ENCODE measurements around the gene TGFBR3L. TPM values are rescaled to one million over a fixed set of nuclear protein-coding genes. Genes with fewer than 3 reads are reported as not detected.

The TGFBR3L gene
- total RNA-seq, 4 donors from 2014 or later, result not detected

DNA sequence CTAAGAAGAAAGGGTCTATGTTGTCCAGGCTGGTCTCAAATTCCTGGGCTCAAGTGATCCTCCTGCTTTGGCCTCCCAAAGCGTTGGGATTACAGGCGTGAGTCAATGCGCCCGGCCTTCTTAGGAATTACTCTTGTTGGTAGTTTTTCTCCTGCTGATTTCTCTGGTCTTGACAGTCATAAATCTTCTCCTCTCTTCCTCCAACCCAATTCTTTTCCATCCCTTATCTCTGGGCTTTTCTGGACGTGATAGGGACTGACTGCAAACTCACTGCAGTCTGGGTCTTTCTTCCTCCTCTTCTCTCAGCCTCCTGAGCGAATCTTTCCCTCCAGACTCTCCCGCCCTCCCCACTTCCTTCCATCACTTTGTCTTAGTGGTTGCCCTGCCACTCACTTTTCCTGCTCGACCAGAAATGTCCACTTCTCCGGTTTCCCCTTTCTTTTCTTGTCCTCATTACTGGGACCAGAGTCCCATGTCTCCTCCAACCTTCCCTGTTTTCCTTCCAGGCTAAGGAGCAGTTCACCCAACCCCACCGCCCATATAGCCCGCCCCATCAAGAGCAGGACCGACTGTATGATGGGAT lies 50.7 kb downstream of the TGFBR3L start:
- Histone ChIP-seq H3K27ac (no peak overlapping the region), H3K4me3 (no peak overlapping the region), H3K4me1 (no peaks in the 10 kb centered on the region), H3K9me3 (no peaks in the 10 kb centered on the region), H3K27me3 (no peaks in the 10 kb centered on the region), H3K36me3 (peaks cover 0 to 96% (median 31%) of the 10 kb centered on the region in 3 donors)
- WGBS, 2 donors, result 88 to 92% methylated on average over 12 of the region's 12 CpGs
- TF ChIP-seq, protein P1, sequence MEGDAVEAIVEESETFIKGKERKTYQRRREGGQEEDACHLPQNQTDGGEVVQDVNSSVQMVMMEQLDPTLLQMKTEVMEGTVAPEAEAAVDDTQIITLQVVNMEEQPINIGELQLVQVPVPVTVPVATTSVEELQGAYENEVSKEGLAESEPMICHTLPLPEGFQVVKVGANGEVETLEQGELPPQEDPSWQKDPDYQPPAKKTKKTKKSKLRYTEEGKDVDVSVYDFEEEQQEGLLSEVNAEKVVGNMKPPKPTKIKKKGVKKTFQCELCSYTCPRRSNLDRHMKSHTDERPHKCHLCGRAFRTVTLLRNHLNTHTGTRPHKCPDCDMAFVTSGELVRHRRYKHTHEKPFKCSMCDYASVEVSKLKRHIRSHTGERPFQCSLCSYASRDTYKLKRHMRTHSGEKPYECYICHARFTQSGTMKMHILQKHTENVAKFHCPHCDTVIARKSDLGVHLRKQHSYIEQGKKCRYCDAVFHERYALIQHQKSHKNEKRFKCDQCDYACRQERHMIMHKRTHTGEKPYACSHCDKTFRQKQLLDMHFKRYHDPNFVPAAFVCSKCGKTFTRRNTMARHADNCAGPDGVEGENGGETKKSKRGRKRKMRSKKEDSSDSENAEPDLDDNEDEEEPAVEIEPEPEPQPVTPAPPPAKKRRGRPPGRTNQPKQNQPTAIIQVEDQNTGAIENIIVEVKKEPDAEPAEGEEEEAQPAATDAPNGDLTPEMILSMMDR (IDR thresholded peaks at IDR 0.05), result no peak
- TF ChIP-seq EP300 (IDR thresholded peaks at IDR 0.05), result no peak
- no peak for DNase-seq (ENCODE audit: low spot score in 2 of 2)

- H3K27me3 ChIP-seq, result no peaks in the 10 kb centered on the region
- WGBS, 2 donors, result 92 to 93% methylated on average over 12 of the region's 12 CpGs
- H3K4me3 ChIP-seq, result no peak overlapping the region
- H3K27ac ChIP-seq, result no peak overlapping the region
- no peak for DNase-seq (ENCODE audit: low spot score in 2 of 2)
- H3K9me3 ChIP-seq, result no peaks in the 10 kb centered on the region
- TF ChIP-seq, protein P1 (IDR thresholded peaks at IDR 0.05), result no peak
- TF ChIP-seq EP300 (IDR thresholded peaks at IDR 0.05) (no peak), POLR2A (IDR thresholded peaks at IDR 0.05) (no peak)
- peaks cover 0 to 95% (median 31%) of the 10 kb centered on the region in 3 donors for H3K36me3 ChIP-seq
- H3K4me1 ChIP-seq, result no peaks in the 10 kb centered on the region
Measured at GRCh38 chr19:7965921-7966665, 51.5 kb downstream of the TGFBR3L start.

DNA sequence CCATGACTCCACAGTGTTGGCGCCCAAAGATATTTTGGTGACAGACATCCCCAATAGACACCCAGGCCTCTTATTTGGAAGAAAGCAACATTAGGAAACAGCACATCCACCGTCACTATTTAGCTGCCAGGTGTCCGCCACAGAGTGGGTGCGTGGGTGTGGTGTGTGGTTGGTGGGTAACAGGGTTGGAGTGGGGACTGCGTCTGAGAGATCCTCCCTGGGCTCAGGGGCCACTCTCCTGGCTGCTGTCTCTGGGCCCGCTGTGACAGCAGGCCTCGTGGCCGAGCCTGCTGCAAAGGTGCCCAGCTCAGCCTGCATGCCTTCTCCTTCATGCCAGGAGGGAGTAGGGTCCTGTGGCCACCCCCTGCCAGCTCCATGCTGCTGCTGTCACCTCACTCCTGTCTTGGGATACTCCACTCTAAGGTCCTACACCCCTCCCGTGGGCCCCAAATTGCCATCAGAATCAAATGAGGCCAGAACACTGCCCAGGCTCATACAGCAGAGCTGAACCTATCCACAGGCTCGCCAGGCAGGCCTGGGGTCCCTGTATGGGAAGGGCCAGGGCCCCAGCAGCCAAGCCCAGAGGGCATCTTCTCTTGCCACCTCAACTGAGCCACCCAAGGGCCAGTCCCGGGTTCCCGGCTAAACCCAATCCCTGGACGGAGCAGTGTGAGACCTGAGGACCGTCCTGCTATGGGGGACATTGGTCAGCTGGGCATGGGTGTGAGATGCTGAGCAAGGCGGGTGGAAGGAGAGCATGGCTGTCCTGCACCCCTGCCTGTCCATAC lies 53.6 kb downstream of the TGFBR3L start:
- Histone ChIP-seq H3K4me1 (no peaks in the 10 kb centered on the region), H3K4me3 (no peak overlapping the region), H3K27me3 (no peaks in the 10 kb centered on the region), H3K9me3 (no peaks in the 10 kb centered on the region), H3K36me3 (peaks cover 0 to 97% (median 31%) of the 10 kb centered on the region in 3 donors), H3K27ac (no peak overlapping the region)
- 88 to 94% methylated on average over 15 of the region's 15 CpGs for WGBS, 2 donors
- TF ChIP-seq EP300 (IDR thresholded peaks at IDR 0.05) (no peak), POLR2A (IDR thresholded peaks at IDR 0.05) (no peak)
- TF ChIP-seq, protein P1 (IDR thresholded peaks at IDR 0.05), result no peak
- no peak for DNase-seq (ENCODE audit: low spot score in 2 of 2)

Other genes starting within 250 kb of the TGFBR3L start
- not detected for gene RETN, start 245.8 kb upstream of the TGFBR3L start, total RNA-seq
- gene MCEMP1, start 237.7 kb upstream of the TGFBR3L start, total RNA-seq, result 1 to 10 TPM in 1 of 4 donors, not detected in 3; 1.5 TPM
- gene TRAPPC5, start 234.0 kb upstream of the TGFBR3L start, total RNA-seq, result 10 to 100 TPM; 26.9 to 47.5 (median 37.0) TPM
- gene FCER2, start 212.7 kb upstream of the TGFBR3L start, total RNA-seq, result 1 to 10 TPM in 1 of 4 donors, under 1 TPM in 1, not detected in 2; 0.90 to 1.0 TPM
- gene CLEC4G, start 182.7 kb upstream of the TGFBR3L start, total RNA-seq, result 10 to 100 TPM in 1 of 4 donors, 1 to 10 TPM in 1, under 1 TPM in 1, not detected in 1; 0.59 to 16.5 (median 1.7) TPM
- gene CD209, start 167.3 kb upstream of the TGFBR3L start, total RNA-seq, result 10 to 100 TPM in 1 of 4 donors, 1 to 10 TPM in 3; 2.6 to 12.6 (median 5.0) TPM
- gene CLEC4M, start 151.6 kb upstream of the TGFBR3L start, total RNA-seq, result 1 to 10 TPM in 1 of 4 donors, not detected in 3; 2.4 TPM
- 10 to 100 TPM; 14.4 to 30.3 (median 17.7) TPM for gene EVI5L, start 84.6 kb upstream of the TGFBR3L start, total RNA-seq
- gene PRR36, start 40.4 kb upstream of the TGFBR3L start, total RNA-seq, result 1 to 10 TPM in 1 of 4 donors, not detected in 3; 2.5 TPM
- 1 to 10 TPM in 1 of 4 donors, under 1 TPM in 1, not detected in 2; 0.59 to 1.2 TPM for gene LRRC8E, start 26.3 kb upstream of the TGFBR3L start, total RNA-seq
- 10 to 100 TPM; 11.1 to 31.2 (median 20.9) TPM for gene MAP2K7, start 11.0 kb upstream of the TGFBR3L start, total RNA-seq
- 10 to 100 TPM; 11.6 to 26.4 (median 16.1) TPM for gene SNAPC2, start 5.5 kb downstream of the TGFBR3L start, total RNA-seq
- 1 to 10 TPM in 3 of 4 donors, under 1 TPM in 1; 0.66 to 7.2 (median 3.0) TPM for gene CTXN1, start 11.3 kb downstream of the TGFBR3L start, total RNA-seq
- 10 to 100 TPM; 60.1 to 91.3 (median 77.1) TPM for gene TIMM44, start 28.8 kb downstream of the TGFBR3L start, total RNA-seq
- 10 to 100 TPM; 25.8 to 36.4 (median 27.7) TPM for gene ELAVL1, start 90.8 kb downstream of the TGFBR3L start, total RNA-seq
- gene CCL25, start 137.9 kb downstream of the TGFBR3L start, total RNA-seq, result not detected
- 1 to 10 TPM in 1 of 4 donors, under 1 TPM in 1, not detected in 2; 0.20 to 2.5 TPM for gene FBN3, start 234.8 kb downstream of the TGFBR3L start, total RNA-seq

All from tibial nerve (tissue), 4 donors.